ENCODE data around the gene DNAH6. TPM values are rescaled to one million over a fixed set of nuclear protein-coding genes. Genes with fewer than 3 reads are reported as not detected.

The DNAH6 gene
- total RNA-seq, 1 donor from 2014 or later, result 6.3 TPM

GRCh38 chr2:84493514-84493913 lies 22.8 kb upstream of the DNAH6 start:
- TF ChIP-seq CTCF (IDR thresholded peaks at IDR 0.05), result no peak
- ATAC-seq, result no peak
- H3K36me3 ChIP-seq, result no peaks in the 10 kb centered on the region
- no peaks in the 10 kb centered on the region for H3K9me3 ChIP-seq
- no peak for DNase-seq
- intact Hi-C loops (cut with DNase I), result no loop called here
- no peaks in the 10 kb centered on the region for H3K27me3 ChIP-seq (ENCODE audit: low read depth)
- H3K4me1 ChIP-seq, result no peaks in the 10 kb centered on the region
- H3K27ac ChIP-seq, result no peak overlapping the region
- H3K4me3 ChIP-seq, result no peak overlapping the region

- intact Hi-C loops (cut with DNase I), result no loop called here
- no peak for DNase-seq
These were observed 22.2 kb upstream of the DNAH6 start for GRCh38 chr2:84494070-84494469.

GRCh38 chr2:84495539-84496146 lies 20.7 kb upstream of the DNAH6 start:
- H3K4me1 ChIP-seq, result no peaks in the 10 kb centered on the region
- H3K27me3 ChIP-seq (ENCODE audit: low read depth), result no peaks in the 10 kb centered on the region
- intact Hi-C loops (cut with DNase I), result no loop called here
- no peak overlapping the region for H3K27ac ChIP-seq
- no peak for DNase-seq
- no peaks in the 10 kb centered on the region for H3K9me3 ChIP-seq
- H3K36me3 ChIP-seq, result no peaks in the 10 kb centered on the region
- peak; percentile 74 for TF ChIP-seq CTCF (IDR thresholded peaks at IDR 0.05)
- no peak overlapping the region for H3K4me3 ChIP-seq
- ATAC-seq, result peak; percentile 87 to 91

More at GRCh38 chr2:84494070-84494469, 22.2 kb upstream of the DNAH6 start:
- no peak for ATAC-seq
- Histone ChIP-seq H3K27ac (no peak overlapping the region), H3K4me3 (no peak overlapping the region), H3K4me1 (no peaks in the 10 kb centered on the region), H3K27me3 (ENCODE audit: low read depth) (no peaks in the 10 kb centered on the region), H3K36me3 (no peaks in the 10 kb centered on the region), H3K9me3 (no peaks in the 10 kb centered on the region)
- no peak for TF ChIP-seq CTCF (IDR thresholded peaks at IDR 0.05)

- Histone ChIP-seq H3K4me1 (no peaks in the 10 kb centered on the region), H3K27ac (no peak overlapping the region), H3K36me3 (no peaks in the 10 kb centered on the region), H3K4me3 (no peak overlapping the region), H3K9me3 (no peaks in the 10 kb centered on the region), H3K27me3 (ENCODE audit: low read depth) (no peaks in the 10 kb centered on the region)
- no peak for TF ChIP-seq CTCF (IDR thresholded peaks at IDR 0.05)
- DNase-seq (no peak), ATAC-seq (no peak)
- intact Hi-C loops (cut with DNase I), result no loop called here
These were observed 19.9 kb upstream of the DNAH6 start for GRCh38 chr2:84496386-84496785.

- H3K9me3 ChIP-seq, result no peaks in the 10 kb centered on the region
- TF ChIP-seq CTCF (IDR thresholded peaks at IDR 0.05), result no peak
- no peaks in the 10 kb centered on the region for H3K36me3 ChIP-seq
- H3K27ac ChIP-seq, result no peak overlapping the region
- intact Hi-C loops (cut with DNase I), result no loop called here
- no peak overlapping the region for H3K4me3 ChIP-seq
- H3K4me1 ChIP-seq, result no peaks in the 10 kb centered on the region
- DNase-seq (no peak), ATAC-seq (no peak)
- no peaks in the 10 kb centered on the region for H3K27me3 ChIP-seq (ENCODE audit: low read depth)
These were observed 19.0 kb upstream of the DNAH6 start for GRCh38 chr2:84497285-84497684.

Data from lower lobe of right lung (tissue), 2 donors.